Peyer's patch (tissue), 4 donors: ENCODE results near the gene SULT2A1.

ENCODE experiments used
- POLR2A ChIP-seq, 2 donors: fragments of 450-650 bp; IDR thresholded peaks; one replicate each; pipeline ENCODE4 v1.5.1; 2017; ENCODE audit warnings: antibody characterized with exemption in 2 of 2, mild to moderate bottlenecking in 2 of 2, moderate library complexity in 2 of 2
- TF ChIP-seq, protein P1 (sequence below), 6 experiments: fragments of 450-650 bp in 4 of 6; fragments of 200-600 bp in 2 of 6; sonication (generic) in 1 of 6; IDR thresholded peaks; one replicate each; pipeline ENCODE4 v1.5.1; 2017 to 2019; ENCODE audit warnings: antibody characterized with exemption in 6 of 6, mild to moderate bottlenecking in 3 of 6, moderate library complexity in 1 of 6

DNA sequence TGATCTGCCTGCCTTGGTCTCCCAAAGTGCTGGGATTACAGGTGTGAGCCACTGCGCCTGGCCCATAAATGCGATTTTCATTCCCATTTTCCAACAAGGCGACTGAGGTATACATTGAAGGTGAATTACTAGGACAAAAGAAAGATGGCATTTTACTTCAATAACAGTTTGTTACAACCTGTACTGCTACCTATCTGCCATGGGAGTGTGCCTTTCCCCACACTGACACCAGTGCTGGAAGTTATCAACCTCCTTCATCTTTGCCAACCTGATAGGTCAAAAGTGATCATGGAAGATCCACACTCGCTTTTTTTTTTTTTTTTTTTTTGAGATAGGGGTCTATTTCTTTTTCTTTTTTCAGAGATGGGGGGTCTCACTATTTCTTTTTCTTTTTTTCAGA is 53.4 kb downstream of the SULT2A1 start:
- TF ChIP-seq, protein P1, sequence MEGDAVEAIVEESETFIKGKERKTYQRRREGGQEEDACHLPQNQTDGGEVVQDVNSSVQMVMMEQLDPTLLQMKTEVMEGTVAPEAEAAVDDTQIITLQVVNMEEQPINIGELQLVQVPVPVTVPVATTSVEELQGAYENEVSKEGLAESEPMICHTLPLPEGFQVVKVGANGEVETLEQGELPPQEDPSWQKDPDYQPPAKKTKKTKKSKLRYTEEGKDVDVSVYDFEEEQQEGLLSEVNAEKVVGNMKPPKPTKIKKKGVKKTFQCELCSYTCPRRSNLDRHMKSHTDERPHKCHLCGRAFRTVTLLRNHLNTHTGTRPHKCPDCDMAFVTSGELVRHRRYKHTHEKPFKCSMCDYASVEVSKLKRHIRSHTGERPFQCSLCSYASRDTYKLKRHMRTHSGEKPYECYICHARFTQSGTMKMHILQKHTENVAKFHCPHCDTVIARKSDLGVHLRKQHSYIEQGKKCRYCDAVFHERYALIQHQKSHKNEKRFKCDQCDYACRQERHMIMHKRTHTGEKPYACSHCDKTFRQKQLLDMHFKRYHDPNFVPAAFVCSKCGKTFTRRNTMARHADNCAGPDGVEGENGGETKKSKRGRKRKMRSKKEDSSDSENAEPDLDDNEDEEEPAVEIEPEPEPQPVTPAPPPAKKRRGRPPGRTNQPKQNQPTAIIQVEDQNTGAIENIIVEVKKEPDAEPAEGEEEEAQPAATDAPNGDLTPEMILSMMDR (IDR thresholded peaks at IDR 0.05) = no peak
- no peak for TF ChIP-seq POLR2A (IDR thresholded peaks at IDR 0.05)
